Neural crest cell (in vitro differentiated cells): ENCODE measurements around the gene LRRC74A. TPM values are rescaled to one million over a fixed set of nuclear protein-coding genes. Genes with fewer than 3 reads are reported as not detected.
A peak's percentile ranks its signal among the peaks of the same experiment; 100 is the strongest.

ENCODE experiments used
- DNase-seq: peaks from one replicate; pipeline ENCODE4 v3.0.0; 2021; ENCODE audit warnings: low read depth, mixed read lengths, low spot score
- H3K27ac Mint-ChIP-seq: one replicate; pipeline ENCODE4 v1.8.0; 2021; ENCODE audit warnings: mild to moderate bottlenecking, mixed read lengths; ENCODE audit not compliant: unreplicated experiment
- H3K27me3 Mint-ChIP-seq: 2 replicates; pipeline ENCODE4 v1.8.0; 2021; ENCODE audit warnings: low read depth, mild to moderate bottlenecking, mixed read lengths
- H3K36me3 Mint-ChIP-seq: 2 replicates; pipeline ENCODE4 v1.8.0; 2021; ENCODE audit warnings: low read depth, mild to moderate bottlenecking, mixed read lengths
- H3K4me1 Mint-ChIP-seq: 2 replicates; pipeline ENCODE4 v1.8.0; 2021; ENCODE audit warnings: mixed read lengths
- H3K4me3 Mint-ChIP-seq: one replicate; pipeline ENCODE4 v1.8.0; 2021; ENCODE audit warnings: mild to moderate bottlenecking, mixed read lengths
- H3K9me3 Mint-ChIP-seq: 2 replicates; pipeline ENCODE4 v1.8.0; 2021; ENCODE audit warnings: mixed read lengths
- CTCF ChIP-seq: fragments of 200-600 bp; sonication (generic); conservative IDR thresholded peaks from 2 replicates; pipeline ENCODE4 v1.5.0; 2021; ENCODE audit warnings: antibody characterized with exemption, mild to moderate bottlenecking
- long read RNA-seq: library from polyadenylated mRNA; unstranded; transcript quantifications from one replicate; pipeline ENCODE4 v2.0.0, GENCODE V29; 2020
- total RNA-seq: library from RNA; stranded (reverse); gene quantifications from 2 replicates; pipeline ENCODE4 v1.2.1, GENCODE V29; 2021

The LRRC74A gene
- not detected in 2 replicates for total RNA-seq
- long read RNA-seq: 0 reads

- Mint-ChIP-seq H3K4me1 (peaks cover 34% of the 10 kb centered on the region), H3K27ac (no peak within 1 kb of the TSS), H3K27me3 (no peaks in the 10 kb centered on the region), H3K9me3 (no peaks in the 10 kb centered on the region), H3K36me3 (no peaks in the 10 kb centered on the region), H3K4me3 (no peak within 1 kb of the TSS)
- no peak for DNase-seq
- no peak for TF ChIP-seq CTCF
These were observed at the start of gene LRRC74A for GRCh38 chr14:76826122-76826521. LRRC74A (plus strand) TSS chr14:76826408; CDS start chr14:76826698, 290 bp downstream.

- peaks cover 2% of the 10 kb centered on the region for H3K27me3 Mint-ChIP-seq
- peak; percentile 28 for DNase-seq
- H3K4me3 Mint-ChIP-seq: peak overlapping the region; percentile 79
- peaks cover 48% of the 10 kb centered on the region for H3K4me1 Mint-ChIP-seq
- no peaks in the 10 kb centered on the region for H3K9me3 Mint-ChIP-seq
- peaks cover 11% of the 10 kb centered on the region for H3K36me3 Mint-ChIP-seq
- no peak for TF ChIP-seq CTCF
- peak overlapping the region; percentile 94 for H3K27ac Mint-ChIP-seq
These were observed 49.6 kb upstream of the LRRC74A start for GRCh38 chr14:76776428-76777251.

- Mint-ChIP-seq H3K36me3 (peaks cover 11% of the 10 kb centered on the region), H3K27me3 (peaks cover 2% of the 10 kb centered on the region), H3K27ac (peak overlapping the region; percentile 43), H3K4me1 (peaks cover 40% of the 10 kb centered on the region), H3K9me3 (no peaks in the 10 kb centered on the region), H3K4me3 (no peak overlapping the region)
- no peak for DNase-seq
- TF ChIP-seq CTCF: no peak
These were observed 48.5 kb upstream of the LRRC74A start for GRCh38 chr14:76777721-76778120.

GRCh38 chr14:76778546-76779215 lies 47.5 kb upstream of the LRRC74A start:
- H3K36me3 Mint-ChIP-seq: peaks cover 11% of the 10 kb centered on the region
- H3K27ac Mint-ChIP-seq: no peak overlapping the region
- no peak for DNase-seq
- no peaks in the 10 kb centered on the region for H3K9me3 Mint-ChIP-seq
- no peak for TF ChIP-seq CTCF
- H3K27me3 Mint-ChIP-seq: peaks cover 2% of the 10 kb centered on the region
- H3K4me3 Mint-ChIP-seq: peak overlapping the region; percentile 21
- H3K4me1 Mint-ChIP-seq: peaks cover 30% of the 10 kb centered on the region

- no peaks in the 10 kb centered on the region for H3K9me3 Mint-ChIP-seq
- H3K4me3 Mint-ChIP-seq: peak overlapping the region; percentile 35
- no peak for DNase-seq
- TF ChIP-seq CTCF: no peak
- H3K27ac Mint-ChIP-seq: peak overlapping the region; percentile 90
- peaks cover 11% of the 10 kb centered on the region for H3K36me3 Mint-ChIP-seq
- H3K27me3 Mint-ChIP-seq: peaks cover 2% of the 10 kb centered on the region
- H3K4me1 Mint-ChIP-seq: peaks cover 27% of the 10 kb centered on the region
These were observed 46.8 kb upstream of the LRRC74A start for GRCh38 chr14:76779221-76780057.
